Fibroblast of skin of abdomen (primary cell): ENCODE data around the gene OR1A1. TPM values are rescaled to one million over a fixed set of nuclear protein-coding genes. Genes with fewer than 3 reads are reported as not detected.
"Not testable (repeated sequence)": the region's sequence is repeated elsewhere in the genome, so short reads cannot be mapped to it uniquely, and the experiment has no call there.

ENCODE experiments used
- DNase-seq: peaks from one replicate; pipeline ENCODE4 v3.0.0-alpha.2; 2013
- polyA plus RNA-seq, 2 experiments: library from polyadenylated mRNA; unstranded; fragments of 120-200 nt; gene quantifications; one replicate each; pipeline ENCODE4 v1.2.1, GENCODE V29; 2013; ENCODE audit not compliant: insufficient read length in 2 of 2

Gene OR1A1, protein sequence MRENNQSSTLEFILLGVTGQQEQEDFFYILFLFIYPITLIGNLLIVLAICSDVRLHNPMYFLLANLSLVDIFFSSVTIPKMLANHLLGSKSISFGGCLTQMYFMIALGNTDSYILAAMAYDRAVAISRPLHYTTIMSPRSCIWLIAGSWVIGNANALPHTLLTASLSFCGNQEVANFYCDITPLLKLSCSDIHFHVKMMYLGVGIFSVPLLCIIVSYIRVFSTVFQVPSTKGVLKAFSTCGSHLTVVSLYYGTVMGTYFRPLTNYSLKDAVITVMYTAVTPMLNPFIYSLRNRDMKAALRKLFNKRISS
- not detected for polyA plus RNA-seq (2013, experiment 1 of 2; ENCODE audit: insufficient read length)
- not detected for polyA plus RNA-seq (2013, experiment 2 of 2; ENCODE audit: insufficient read length)

DNA sequence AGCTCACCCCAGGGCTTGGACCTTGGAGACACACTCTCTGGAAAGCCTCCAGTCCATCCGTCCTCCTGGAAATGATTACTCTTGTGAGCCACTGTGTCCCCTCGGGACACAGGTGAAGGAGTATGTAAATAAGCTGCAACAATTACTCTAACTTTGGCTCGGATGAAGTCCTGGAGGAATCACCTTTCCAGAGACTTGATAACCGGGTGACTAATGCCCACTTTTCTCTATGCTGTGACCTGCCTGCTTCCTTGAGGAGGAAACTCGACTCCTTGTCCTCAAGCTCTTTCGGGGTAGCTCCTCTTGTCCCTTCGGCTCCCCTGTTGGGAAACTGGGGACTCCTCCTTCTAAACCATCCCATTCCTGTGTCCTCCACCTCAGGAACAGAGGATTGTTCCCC lies at the start of gene OR1A1:
Gene OR1A1 (plus strand): TSS at position 301 of the 400 bp plus-strand sequence. CDS start 7,954 bp downstream, outside the sequence.
- DNase-seq: no peak

DNA sequence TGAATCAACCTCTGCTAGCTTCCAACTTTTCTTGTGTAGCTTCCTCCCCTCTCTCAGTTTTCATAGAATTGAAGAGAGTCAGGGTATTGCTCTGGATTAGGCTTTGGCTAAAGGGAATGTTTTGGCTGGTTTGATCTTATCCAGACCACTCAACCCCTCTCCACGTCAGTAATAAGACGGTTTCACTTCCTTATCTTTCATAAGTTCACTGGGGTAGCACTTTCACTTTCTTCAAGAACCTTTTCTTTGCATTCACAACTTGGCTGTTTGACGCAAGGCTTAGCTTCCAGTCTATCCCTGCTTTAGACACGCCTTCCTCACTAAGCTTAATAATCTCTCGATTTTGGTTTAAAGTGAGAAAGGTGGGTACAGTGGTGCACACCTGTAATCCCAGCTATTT lies 39.9 kb upstream of the OR1A1 start:
- no peak for DNase-seq

DNA sequence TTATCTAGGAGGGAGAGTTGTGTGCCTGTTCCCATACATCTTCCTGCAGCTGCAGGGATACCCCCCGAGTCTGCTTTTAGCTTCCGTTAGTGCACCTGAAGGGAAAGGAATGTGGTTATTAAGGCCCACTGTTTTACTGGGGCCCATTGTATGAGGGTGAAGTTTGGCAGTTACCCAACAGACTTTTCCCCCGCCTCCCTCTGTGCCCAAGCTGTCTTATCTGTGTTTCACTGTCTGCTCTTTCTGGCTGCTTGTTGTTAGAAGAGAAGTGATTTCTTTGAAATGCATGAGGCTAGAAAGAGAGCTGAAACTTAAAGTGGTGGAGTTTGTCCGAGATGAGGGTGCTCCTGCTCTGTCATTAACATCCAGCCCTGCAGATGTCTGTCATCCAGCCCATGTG lies 17.5 kb upstream of the OR1A1 start:
- DNase-seq: no peak

DNA sequence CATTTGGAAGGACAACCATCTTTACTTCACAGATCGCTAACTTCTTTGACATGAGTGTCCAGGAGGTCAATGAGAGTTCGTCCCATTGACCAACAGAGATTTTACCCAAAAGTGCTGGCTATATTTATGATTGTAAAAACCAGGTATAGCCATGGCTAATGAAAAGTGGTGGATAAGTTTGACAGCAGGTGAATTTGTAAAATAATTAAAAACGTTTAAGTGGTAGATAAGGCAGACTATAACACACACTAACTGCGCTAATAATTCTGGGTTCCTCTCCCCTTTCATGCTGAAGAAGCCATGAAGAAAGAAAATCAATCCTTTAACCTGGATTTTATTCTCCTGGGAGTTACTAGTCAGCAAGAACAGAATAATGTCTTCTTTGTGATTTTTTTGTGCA lies 10.2 kb upstream of the OR1A1 start, which contains the start of gene OR1A2:
Gene OR1A2 (plus strand): TSS at position 301 of the 400 bp plus-strand sequence. CDS start 0 bp downstream, at position 301.
- DNase-seq: no peak

DNA sequence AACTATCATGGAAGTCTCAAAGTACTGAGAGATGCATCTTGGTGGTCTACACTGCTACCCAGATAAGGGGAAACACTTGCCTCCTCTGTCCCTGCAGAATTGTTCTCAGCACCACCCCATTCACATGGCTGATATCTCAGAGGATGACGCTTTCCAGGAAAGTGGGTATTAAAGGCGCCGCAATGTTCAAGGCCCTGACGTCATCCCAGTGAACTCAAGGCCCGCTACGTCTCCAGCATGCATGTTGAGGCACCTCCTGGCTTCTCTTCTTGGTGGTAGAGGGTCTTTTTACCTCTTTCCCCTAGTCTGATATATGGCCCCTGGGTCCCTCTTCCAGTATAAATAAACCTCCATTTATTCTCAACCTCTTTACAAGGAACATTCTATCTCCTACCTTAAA lies 1.0 kb downstream of the OR1A1 start:
- DNase-seq: no peak

DNA sequence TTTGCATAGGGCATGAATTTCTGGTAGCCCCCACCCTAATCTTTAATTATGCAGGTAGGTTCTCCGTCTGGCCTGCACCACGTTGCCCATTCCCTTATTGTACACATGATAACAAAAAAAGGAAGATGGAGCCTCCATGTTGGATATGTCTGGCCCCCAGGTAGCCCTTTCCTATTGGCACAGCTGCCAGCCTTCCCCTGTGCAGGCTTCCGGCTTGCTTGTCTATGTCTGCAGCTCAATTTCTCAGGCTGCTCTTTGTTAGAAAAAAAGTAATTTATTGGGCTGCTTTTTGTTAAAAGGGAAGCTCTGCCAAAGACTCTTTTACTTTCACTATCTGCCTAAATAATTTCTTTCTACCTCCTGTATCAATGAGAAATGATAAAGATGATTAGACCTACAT lies 5.5 kb downstream of the OR1A1 start:
- no peak for DNase-seq

DNA sequence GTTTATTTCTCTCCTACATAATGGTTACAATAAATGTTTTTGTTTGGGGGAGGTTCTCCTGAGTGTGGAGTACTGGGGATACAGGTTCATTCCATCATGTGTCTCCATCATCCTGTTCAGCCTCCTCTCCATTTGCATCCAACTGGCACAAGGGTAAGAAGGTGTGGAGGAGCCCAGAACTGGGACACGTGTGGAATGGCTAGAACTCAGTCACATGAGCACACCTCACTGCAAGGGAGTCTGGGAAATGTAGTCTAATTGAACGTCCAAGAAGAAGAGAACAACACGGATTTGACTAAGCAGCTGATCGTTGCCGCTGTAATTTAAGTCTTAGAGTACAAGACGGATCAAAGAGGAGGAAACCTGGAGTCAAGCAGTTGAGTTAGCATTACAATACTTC lies 6.1 kb downstream of the OR1A1 start:
- DNase-seq: no peak

DNA sequence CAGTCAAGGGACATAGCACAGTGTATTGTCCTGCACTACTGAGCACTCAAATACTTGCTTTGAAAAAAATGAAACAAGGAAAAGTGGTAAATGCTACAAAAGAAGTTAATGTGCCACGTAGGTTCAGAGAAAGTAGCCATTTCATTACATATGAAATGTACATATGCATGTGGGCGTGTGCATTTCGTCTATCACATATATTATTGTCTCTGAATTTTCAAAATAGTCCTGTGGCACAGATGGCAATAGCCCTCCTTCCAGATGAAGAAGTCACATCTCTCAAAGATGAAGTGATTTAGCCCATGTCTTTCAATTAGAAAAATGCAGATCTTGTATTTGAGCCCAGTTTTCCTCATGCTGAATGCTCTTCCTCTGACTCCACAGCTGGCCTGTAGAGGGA lies 12.5 kb downstream of the OR1A1 start:
- not testable (repeated sequence) for DNase-seq

DNA sequence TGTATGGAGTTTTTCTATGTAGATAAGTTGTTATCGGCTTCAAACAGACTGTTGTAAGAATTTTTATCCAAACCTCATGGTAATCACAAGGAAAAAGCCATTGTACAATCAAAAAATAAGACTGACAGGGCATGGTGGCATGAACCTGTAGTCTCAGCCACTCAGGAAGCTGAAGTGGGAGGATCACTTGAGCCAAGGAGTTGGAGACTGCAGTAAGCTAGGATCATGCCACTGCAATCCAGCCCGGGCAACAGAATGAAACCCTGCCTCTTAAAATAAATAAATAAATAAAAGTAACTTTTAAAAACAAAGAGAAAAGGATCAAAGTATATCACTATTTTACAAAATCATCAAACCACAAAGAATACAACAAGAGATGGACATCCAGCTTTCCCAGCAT lies 14.4 kb downstream of the OR1A1 start:
- DNase-seq: no peak

DNA sequence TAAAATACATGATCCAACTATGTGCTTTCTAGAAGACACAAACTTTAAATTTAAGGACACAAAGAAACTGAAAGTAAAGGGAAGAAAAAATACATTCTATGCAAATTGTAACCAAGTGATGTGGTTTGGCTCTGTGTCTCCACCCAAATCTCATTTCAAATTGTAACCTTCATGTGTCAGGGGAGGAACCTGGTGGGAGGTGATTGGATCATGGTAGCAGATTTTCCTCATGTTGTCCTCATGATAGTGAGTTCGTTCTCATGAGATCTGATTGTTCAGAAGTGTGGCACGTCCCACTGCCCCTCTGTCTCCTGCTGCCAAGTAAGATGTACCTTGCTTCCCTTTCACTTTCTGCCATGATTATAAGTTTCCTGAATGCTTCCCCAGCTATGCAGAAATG lies 15.0 kb downstream of the OR1A1 start:
- no peak for DNase-seq

DNA sequence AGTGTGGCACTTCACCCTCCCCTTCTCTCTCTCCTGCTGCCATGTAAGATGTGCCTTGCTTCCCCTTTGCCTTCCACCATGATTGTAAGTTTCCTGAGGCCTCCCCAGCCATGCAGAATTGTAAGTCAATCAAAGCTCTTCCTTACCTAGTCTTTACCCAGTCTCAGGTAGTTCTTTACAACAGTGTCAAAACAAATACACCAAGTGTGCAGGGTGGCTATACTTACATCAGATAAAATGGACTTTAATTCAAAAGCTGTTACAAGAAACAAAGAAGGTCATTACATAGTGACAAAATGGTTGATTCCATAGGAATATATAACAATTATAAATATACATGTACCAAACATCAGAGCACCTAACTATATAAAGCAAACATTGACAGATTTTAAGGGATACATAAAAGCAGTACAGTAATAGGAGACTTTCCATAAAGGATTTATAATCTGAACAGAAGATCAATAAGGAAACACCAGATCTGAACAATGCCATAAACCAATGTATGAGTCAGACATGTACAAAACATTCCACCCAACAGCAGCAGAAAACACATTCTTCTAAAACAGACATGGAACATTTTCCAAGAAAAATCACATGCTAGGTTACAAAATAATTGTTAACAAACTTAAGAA lies 17.4 kb downstream of the OR1A1 start:
- DNase-seq: not testable (repeated sequence)

DNA sequence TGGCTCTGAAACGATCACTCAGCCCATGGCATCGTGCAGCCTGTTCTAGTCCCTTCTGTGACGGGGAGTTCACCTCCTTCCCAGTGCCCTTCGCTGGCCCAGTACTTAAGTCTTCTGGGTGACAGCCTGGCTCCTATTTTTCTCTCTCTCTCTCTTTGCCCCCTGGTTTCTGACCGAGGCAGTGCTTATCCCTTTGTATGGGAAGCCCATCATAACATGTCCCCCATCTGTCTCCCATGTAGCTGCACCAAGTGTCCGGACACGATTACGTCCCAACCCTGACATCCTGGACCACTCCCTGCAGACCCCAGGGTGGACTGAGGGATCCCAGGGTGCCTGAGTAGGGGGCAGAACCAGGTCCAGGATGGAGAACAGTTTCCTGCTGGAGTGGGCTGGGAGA lies 24.8 kb downstream of the OR1A1 start:
- not testable (repeated sequence) for DNase-seq

DNA sequence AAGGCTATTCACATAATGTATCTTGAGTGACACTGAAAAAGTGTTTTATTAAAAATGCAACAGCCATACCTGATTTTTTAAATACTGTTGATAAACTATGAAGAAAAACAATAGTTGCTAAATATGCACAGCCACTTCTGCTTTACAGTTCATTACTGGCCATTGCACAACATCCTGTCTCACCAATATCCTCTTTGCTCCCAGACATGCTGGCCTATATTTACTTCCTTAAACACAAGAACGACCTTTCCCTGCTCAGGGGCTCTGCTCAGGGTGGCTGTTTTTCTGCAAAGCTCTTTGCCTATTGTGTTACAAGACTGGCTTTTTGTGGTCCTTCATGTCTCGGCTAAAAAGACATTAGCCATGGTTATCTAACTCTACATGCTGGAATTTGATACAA lies 31.2 kb downstream of the OR1A1 start:
- not testable (repeated sequence) for DNase-seq

DNA sequence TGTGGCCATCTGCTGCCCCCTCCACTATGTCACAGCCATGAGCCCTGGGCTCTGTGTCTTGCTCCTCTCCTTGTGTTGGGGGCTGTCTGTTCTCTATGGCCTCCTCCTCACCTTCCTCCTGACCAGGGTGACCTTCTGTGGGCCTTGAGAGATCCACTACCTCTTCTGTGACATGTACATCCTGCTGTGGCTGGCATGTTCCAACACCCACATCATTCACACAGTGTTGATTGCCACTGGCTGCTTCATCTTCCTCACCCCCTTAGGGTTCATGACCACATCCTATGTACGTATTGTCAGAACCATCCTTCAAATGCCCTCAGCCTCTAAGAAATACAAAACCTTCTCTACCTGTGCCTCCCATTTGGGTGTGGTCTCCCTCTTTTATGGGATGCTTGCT lies 33.6 kb downstream of the OR1A1 start:
- not testable (repeated sequence) for DNase-seq

DNA sequence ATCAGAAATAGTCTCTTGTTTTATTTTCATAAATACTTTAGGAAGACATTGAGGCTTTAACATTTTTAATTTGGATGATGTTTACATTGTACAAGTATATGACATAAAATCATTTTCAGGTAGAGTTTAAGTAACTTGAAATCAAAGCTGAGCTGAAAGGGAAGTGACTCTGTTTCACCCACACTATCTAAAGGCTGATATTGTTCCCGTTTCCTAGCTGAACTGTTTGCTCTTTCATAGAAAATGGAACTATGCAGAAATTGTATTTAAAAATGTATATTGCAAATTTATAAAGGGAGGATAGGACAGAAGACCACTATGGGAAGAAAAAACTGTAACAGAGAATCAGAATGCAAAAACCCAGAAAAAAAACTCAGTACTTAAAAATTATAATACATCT lies 37.4 kb downstream of the OR1A1 start:
- not testable (repeated sequence) for DNase-seq

DNA sequence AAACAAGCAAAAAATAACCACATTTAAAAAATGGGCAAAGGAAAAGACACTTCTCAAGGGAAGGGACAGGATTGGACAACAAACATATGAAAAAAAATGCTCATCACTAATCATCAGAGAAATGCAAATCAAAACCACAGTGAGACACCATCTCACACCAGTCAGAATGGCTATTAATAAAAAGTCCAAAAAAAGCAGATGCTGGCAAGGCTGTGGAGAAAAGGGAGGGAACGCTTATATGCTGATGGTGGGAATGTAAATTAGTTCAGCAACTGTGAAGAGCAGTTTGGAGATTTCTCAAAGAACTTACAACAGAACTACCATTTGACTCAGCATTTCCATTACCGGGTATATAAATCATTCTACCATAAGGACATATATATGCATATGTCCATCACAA lies 41.5 kb downstream of the OR1A1 start:
- DNase-seq: not testable (repeated sequence)

DNA sequence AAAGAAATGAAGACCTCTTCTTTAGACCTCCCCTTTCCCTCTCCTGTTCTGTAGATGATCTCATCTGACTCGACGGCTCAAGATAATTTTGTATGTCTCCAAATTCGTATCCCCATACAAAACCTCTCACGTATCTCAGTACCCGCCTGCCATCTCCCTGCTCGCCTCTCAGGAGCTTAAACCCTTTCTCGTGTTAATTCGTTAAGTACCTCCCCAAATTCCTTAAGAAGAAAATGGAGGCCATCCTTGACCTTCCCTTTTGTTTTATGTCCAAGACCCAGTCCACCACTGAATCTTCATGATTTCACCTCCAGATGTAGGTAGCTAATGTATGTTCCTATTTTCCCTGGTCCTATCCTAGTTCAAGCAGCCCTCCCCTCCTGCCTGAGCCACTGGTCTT lies 49.1 kb downstream of the OR1A1 start:
- DNase-seq: no peak

DNA sequence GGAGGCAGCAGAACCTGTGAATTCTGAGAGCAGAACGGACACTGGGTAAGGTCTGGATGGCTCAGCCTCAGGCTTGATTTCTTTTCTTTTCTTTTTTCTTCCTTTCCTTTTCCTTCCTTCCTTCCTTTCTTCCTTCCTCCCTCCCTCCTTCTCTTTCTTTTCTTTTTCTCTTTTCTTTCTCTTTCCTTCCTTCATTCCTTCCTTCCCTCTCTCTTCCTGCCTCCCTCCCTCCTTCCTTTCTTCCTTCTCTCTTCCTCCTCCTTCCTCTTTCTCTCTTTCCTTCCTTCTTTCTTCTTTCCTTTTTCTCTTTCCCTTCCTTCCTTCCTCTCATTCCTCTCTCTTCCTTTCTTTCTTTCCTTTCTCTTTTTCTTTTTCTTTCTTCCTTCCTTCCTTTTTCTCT lies 52.7 kb downstream of the OR1A1 start:
- DNase-seq: no peak

DNA sequence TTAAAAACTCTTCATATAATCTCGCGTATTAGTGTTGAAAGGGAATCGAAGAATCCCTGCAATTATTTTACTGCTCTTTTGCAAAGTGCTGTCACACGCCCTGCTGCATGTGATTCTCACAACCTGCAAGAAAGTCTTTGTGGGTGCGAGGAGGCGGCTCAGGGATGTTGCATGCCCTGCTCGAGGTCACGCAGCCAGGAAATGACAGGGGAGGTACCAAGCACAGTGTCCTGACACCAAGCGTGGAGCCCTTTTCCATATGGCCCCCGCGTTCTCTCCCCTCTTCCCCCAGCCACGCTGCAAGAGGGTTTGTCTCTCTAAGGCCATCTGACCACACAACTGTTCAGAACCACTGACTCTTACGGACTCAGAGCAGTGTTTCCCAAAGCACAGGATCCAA lies 53.1 kb downstream of the OR1A1 start:
- no peak for DNase-seq
